ENCODE results near the gene CDK13. TPM values are rescaled to one million over a fixed set of nuclear protein-coding genes. Genes with fewer than 3 reads are reported as not detected.

Gene CDK13
- total and polyA plus RNA-seq, 2 donors (not counting 3 experiments of a cell fraction or from before 2014, with no cell fraction given), result 24.5 to 56.7 TPM

DNA sequence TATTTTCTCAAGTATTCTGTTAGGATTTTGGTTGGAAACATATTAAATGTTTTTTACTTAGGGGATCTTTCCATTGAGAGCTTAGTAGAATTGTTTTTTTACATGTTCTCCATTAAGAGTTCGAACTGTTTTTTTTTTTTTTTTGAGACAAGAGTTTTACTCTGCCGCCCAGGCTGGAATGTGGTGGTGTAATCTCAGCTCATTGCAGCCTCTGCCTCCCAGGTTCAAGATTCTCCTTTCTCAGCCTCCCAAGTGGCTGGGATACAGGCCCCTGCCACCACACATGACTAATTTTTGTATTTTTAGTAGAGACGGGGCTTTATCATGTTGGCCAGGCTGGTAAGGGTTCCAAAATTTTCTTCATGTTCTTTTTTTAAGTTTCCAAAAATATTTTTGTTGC, 151.1 kb downstream of the CDK13 start:
- Histone ChIP-seq H3K4me2 (ENCODE audit: insufficient read depth, low read length) (no peak overlapping the region), H4K20me1 (replicated peaks; ENCODE audit: control insufficient read depth, extremely low read depth, insufficient read depth, low read length) (no peaks in the 10 kb centered on the region), H3K79me2 (ENCODE audit: control insufficient read depth, insufficient read depth, low read length) (no peaks in the 10 kb centered on the region), H3K9me3 (replicated peaks; ENCODE audit: control insufficient read depth, insufficient read depth, low read length) (no peaks in the 10 kb centered on the region), H3K4me3 (replicated peaks in 1 of 3; ENCODE audit: insufficient read depth in 1 of 3, low read depth in 1 of 3, low read length in 3 of 3) (no peak overlapping the region), H3K27ac (ENCODE audit: insufficient read depth, low read depth, low read length) (no peak overlapping the region), H3K36me3 (ENCODE audit: control insufficient read depth in 2 of 2, extremely low read depth in 1 of 2, insufficient read depth in 2 of 2, low read length in 2 of 2) (no peaks in the 10 kb centered on the region), H3K9me1 (replicated peaks; ENCODE audit: control insufficient read depth, extremely low read depth, insufficient read depth, low read length) (no peaks in the 10 kb centered on the region), H3K27me3 (ENCODE audit: control insufficient read depth in 2 of 2, insufficient read depth in 2 of 2, low read length in 2 of 2) (no peaks in the 10 kb centered on the region), H3K9ac (replicated peaks; ENCODE audit: extremely low read depth, insufficient read depth, low read length) (no peak overlapping the region), H2AFZ (ENCODE audit: low read depth, low read length) (no peak overlapping the region), H3K4me1 (ENCODE audit: control insufficient read depth, extremely low read depth, insufficient read depth, low read length) (no peaks in the 10 kb centered on the region)
- intact Hi-C loops (cut with micrococcal nuclease), result no loop called here
- POLR2A ChIA-PET, result no interaction called here
- TF ChIP-seq GATA2 (IDR thresholded peaks at IDR 0.05; ENCODE audit: insufficient read depth, insufficient read length, low read depth, low read length) (no peak), FOS (IDR thresholded peaks at IDR 0.05; ENCODE audit: borderline replicate concordance, insufficient read depth, low read length) (no peak), JUN (IDR thresholded peaks at IDR 0.05; ENCODE audit: borderline replicate concordance, insufficient read depth, insufficient read length, low read depth) (no peak), POLR2AphosphoS5 (IDR thresholded peaks at IDR 0.05; ENCODE audit: insufficient read depth, low read depth, low read length) (no peak), POLR2A (IDR thresholded peaks at IDR 0.05; ENCODE audit: low read depth, low read length) (no peak), MYC (IDR thresholded peaks at IDR 0.05; ENCODE audit: low read depth, low read length) (no peak), EZH2 (IDR thresholded peaks at IDR 0.05; ENCODE audit: borderline replicate concordance, low read depth, low read length, severe bottlenecking) (no peak)
- TF ChIP-seq, protein P1, sequence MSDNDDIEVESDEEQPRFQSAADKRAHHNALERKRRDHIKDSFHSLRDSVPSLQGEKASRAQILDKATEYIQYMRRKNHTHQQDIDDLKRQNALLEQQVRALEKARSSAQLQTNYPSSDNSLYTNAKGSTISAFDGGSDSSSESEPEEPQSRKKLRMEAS (IDR thresholded peaks at IDR 0.05; ENCODE audit: insufficient read depth, insufficient read length), result no peak
- TF ChIP-seq, protein P2, sequence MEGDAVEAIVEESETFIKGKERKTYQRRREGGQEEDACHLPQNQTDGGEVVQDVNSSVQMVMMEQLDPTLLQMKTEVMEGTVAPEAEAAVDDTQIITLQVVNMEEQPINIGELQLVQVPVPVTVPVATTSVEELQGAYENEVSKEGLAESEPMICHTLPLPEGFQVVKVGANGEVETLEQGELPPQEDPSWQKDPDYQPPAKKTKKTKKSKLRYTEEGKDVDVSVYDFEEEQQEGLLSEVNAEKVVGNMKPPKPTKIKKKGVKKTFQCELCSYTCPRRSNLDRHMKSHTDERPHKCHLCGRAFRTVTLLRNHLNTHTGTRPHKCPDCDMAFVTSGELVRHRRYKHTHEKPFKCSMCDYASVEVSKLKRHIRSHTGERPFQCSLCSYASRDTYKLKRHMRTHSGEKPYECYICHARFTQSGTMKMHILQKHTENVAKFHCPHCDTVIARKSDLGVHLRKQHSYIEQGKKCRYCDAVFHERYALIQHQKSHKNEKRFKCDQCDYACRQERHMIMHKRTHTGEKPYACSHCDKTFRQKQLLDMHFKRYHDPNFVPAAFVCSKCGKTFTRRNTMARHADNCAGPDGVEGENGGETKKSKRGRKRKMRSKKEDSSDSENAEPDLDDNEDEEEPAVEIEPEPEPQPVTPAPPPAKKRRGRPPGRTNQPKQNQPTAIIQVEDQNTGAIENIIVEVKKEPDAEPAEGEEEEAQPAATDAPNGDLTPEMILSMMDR (IDR thresholded peaks at IDR 0.05; ENCODE audit: extremely low read depth in 1 of 2, insufficient read depth in 1 of 2, low read depth in 1 of 2, low read length in 2 of 2), result no peak
- no peak for FAIRE-seq
- CTCF ChIA-PET, result interaction anchor here (0.6 kb wide), 1 partner anchor 1307 kb away, joined by 4 read pairs; no protein-coding TSS in a partner anchor
- DNase-seq (ENCODE audit: low read depth, low spot score), result no peak
- no TSS peak for BruUV-seq (replicated peaks)
- dilution Hi-C loops (cut with MboI; ENCODE audit: extremely low pct_ligation_motif_present, low sequenced_read_pairs), result no loop called here
